Activated naive CD8-positive, alpha-beta T cell treated with anti-CD3 and anti-CD28 coated beads for 36 hours (primary cell): ENCODE data around the gene ADAM30. TPM values are rescaled to one million over a fixed set of nuclear protein-coding genes. Genes with fewer than 3 reads are reported as not detected.
"Not testable (repeated sequence)": the region's sequence is repeated elsewhere in the genome, so short reads cannot be mapped to it uniquely, and the experiment has no call there.

Source experiments
- DNase-seq: peaks from one replicate; pipeline ENCODE4 v3.0.0; 2021
- H3K27ac Mint-ChIP-seq: one replicate; pipeline ENCODE4 v1.8.0; 2022; ENCODE audit warnings: mild to moderate bottlenecking, moderate library complexity, mixed read lengths
- H3K27me3 Mint-ChIP-seq: one replicate; pipeline ENCODE4 v1.8.0; 2022; ENCODE audit warnings: mild to moderate bottlenecking, mixed read lengths
- H3K36me3 Mint-ChIP-seq: one replicate; pipeline ENCODE4 v1.8.0; 2021; ENCODE audit warnings: mild to moderate bottlenecking, mixed read lengths
- H3K4me1 Mint-ChIP-seq: one replicate; pipeline ENCODE4 v1.8.0; 2021; ENCODE audit warnings: mixed read lengths
- H3K4me3 Mint-ChIP-seq: one replicate; pipeline ENCODE4 v1.8.0; 2022; ENCODE audit warnings: mild to moderate bottlenecking, moderate library complexity, mixed read lengths
- H3K9me3 Mint-ChIP-seq: one replicate; pipeline ENCODE4 v1.8.0; 2022; ENCODE audit warnings: mixed read lengths
- total RNA-seq, 2 experiments: library from RNA; stranded (reverse); gene quantifications; one replicate each; pipeline ENCODE4 v1.2.3, GENCODE V29; 2021

Gene ADAM30
- total RNA-seq, 2 experiments from 2014 or later: not detected

GRCh38 chr1:119871881-119872280, 24.4 kb downstream of the ADAM30 start:
- no peak overlapping the region for H3K27ac Mint-ChIP-seq
- H3K27me3 Mint-ChIP-seq: peaks cover 24% of the 10 kb centered on the region
- no peaks in the 10 kb centered on the region for H3K9me3 Mint-ChIP-seq
- no peak overlapping the region for H3K4me3 Mint-ChIP-seq
- DNase-seq: no peak
- H3K4me1 Mint-ChIP-seq: peaks cover 8% of the 10 kb centered on the region
- no peaks in the 10 kb centered on the region for H3K36me3 Mint-ChIP-seq

- Mint-ChIP-seq H3K36me3 (no peaks in the 10 kb centered on the region), H3K4me3 (no peak overlapping the region), H3K27me3 (peaks cover 29% of the 10 kb centered on the region), H3K4me1 (peaks cover 8% of the 10 kb centered on the region), H3K9me3 (no peaks in the 10 kb centered on the region), H3K27ac (no peak overlapping the region)
- DNase-seq: peak; percentile 66
Measured at GRCh38 chr1:119870917-119871596, 25.3 kb downstream of the ADAM30 start.

GRCh38 chr1:119869995-119870394, 26.3 kb downstream of the ADAM30 start:
- no peak for DNase-seq
- no peak overlapping the region for H3K4me3 Mint-ChIP-seq
- H3K27ac Mint-ChIP-seq: no peak overlapping the region
- no peaks in the 10 kb centered on the region for H3K36me3 Mint-ChIP-seq
- no peaks in the 10 kb centered on the region for H3K9me3 Mint-ChIP-seq
- peaks cover 8% of the 10 kb centered on the region for H3K4me1 Mint-ChIP-seq
- peaks cover 29% of the 10 kb centered on the region for H3K27me3 Mint-ChIP-seq

- no peak for DNase-seq
- peaks cover 33% of the 10 kb centered on the region for H3K27me3 Mint-ChIP-seq
- H3K9me3 Mint-ChIP-seq: no peaks in the 10 kb centered on the region
- peaks cover 8% of the 10 kb centered on the region for H3K4me1 Mint-ChIP-seq
- no peaks in the 10 kb centered on the region for H3K36me3 Mint-ChIP-seq
- H3K4me3 Mint-ChIP-seq: no peak overlapping the region
- no peak overlapping the region for H3K27ac Mint-ChIP-seq
Measured at GRCh38 chr1:119868176-119868575, 28.1 kb downstream of the ADAM30 start.

GRCh38 chr1:119866451-119866850, 29.9 kb downstream of the ADAM30 start:
- Mint-ChIP-seq H3K4me1 (peaks cover 8% of the 10 kb centered on the region), H3K4me3 (no peak overlapping the region), H3K36me3 (no peaks in the 10 kb centered on the region), H3K27me3 (peaks cover 26% of the 10 kb centered on the region), H3K9me3 (no peaks in the 10 kb centered on the region), H3K27ac (no peak overlapping the region)
- DNase-seq: no peak

GRCh38 chr1:119865627-119866026, 30.7 kb downstream of the ADAM30 start:
- H3K27me3 Mint-ChIP-seq: peaks cover 22% of the 10 kb centered on the region
- no peaks in the 10 kb centered on the region for H3K9me3 Mint-ChIP-seq
- no peak for DNase-seq
- no peaks in the 10 kb centered on the region for H3K36me3 Mint-ChIP-seq
- no peak overlapping the region for H3K27ac Mint-ChIP-seq
- H3K4me1 Mint-ChIP-seq: peaks cover 6% of the 10 kb centered on the region
- no peak overlapping the region for H3K4me3 Mint-ChIP-seq

- DNase-seq: no peak
- Mint-ChIP-seq H3K27me3 (peaks cover 16% of the 10 kb centered on the region), H3K36me3 (no peaks in the 10 kb centered on the region), H3K4me1 (peaks cover 14% of the 10 kb centered on the region), H3K9me3 (no peaks in the 10 kb centered on the region), H3K27ac (no peak overlapping the region), H3K4me3 (no peak overlapping the region)
Measured at GRCh38 chr1:119862276-119862675, 34.0 kb downstream of the ADAM30 start.

- Mint-ChIP-seq H3K36me3 (no peaks in the 10 kb centered on the region), H3K4me1 (peaks cover 11% of the 10 kb centered on the region), H3K9me3 (no peaks in the 10 kb centered on the region), H3K27me3 (peaks cover 12% of the 10 kb centered on the region), H3K27ac (no peak overlapping the region), H3K4me3 (no peak overlapping the region)
- no peak for DNase-seq
Measured at GRCh38 chr1:119861547-119861946, 34.8 kb downstream of the ADAM30 start.

GRCh38 chr1:119859647-119860046, 36.7 kb downstream of the ADAM30 start:
- Mint-ChIP-seq H3K27ac (no peak overlapping the region), H3K36me3 (no peaks in the 10 kb centered on the region), H3K4me3 (no peak overlapping the region), H3K27me3 (peaks cover 10% of the 10 kb centered on the region), H3K4me1 (peaks cover 11% of the 10 kb centered on the region), H3K9me3 (no peaks in the 10 kb centered on the region)
- peak; percentile 5 for DNase-seq

- not testable (repeated sequence) for H3K9me3 Mint-ChIP-seq, H3K36me3 Mint-ChIP-seq, DNase-seq, H3K4me3 Mint-ChIP-seq, H3K27me3 Mint-ChIP-seq, H3K27ac Mint-ChIP-seq
- peaks cover 11% of the 10 kb centered on the region for H3K4me1 Mint-ChIP-seq
Measured at GRCh38 chr1:119858556-119859214, 37.6 kb downstream of the ADAM30 start.

GRCh38 chr1:119858126-119858525, 38.2 kb downstream of the ADAM30 start:
- Mint-ChIP-seq H3K27ac (no peak overlapping the region), H3K9me3 (no peaks in the 10 kb centered on the region), H3K4me1 (peaks cover 11% of the 10 kb centered on the region), H3K4me3 (no peak overlapping the region), H3K27me3 (peaks cover 7% of the 10 kb centered on the region), H3K36me3 (no peaks in the 10 kb centered on the region)
- no peak for DNase-seq

GRCh38 chr1:119853155-119853554, 43.2 kb downstream of the ADAM30 start:
- no peaks in the 10 kb centered on the region for H3K9me3 Mint-ChIP-seq
- no peak overlapping the region for H3K27ac Mint-ChIP-seq
- no peaks in the 10 kb centered on the region for H3K4me1 Mint-ChIP-seq
- H3K27me3 Mint-ChIP-seq: no peaks in the 10 kb centered on the region
- no peak overlapping the region for H3K4me3 Mint-ChIP-seq
- no peak for DNase-seq
- no peaks in the 10 kb centered on the region for H3K36me3 Mint-ChIP-seq

- DNase-seq, H3K27ac Mint-ChIP-seq, H3K27me3 Mint-ChIP-seq, H3K4me3 Mint-ChIP-seq, H3K36me3 Mint-ChIP-seq, H3K4me1 Mint-ChIP-seq, H3K9me3 Mint-ChIP-seq: not testable (repeated sequence)
Measured at GRCh38 chr1:119844206-119844605, 52.1 kb downstream of the ADAM30 start.
